Activated B cell treated with CpG ODN at 0.5 μM for 24 hours (primary cell): Measurements from ENCODE around the gene GALNT2. TPM values are rescaled to one million over a fixed set of nuclear protein-coding genes. Genes with fewer than 3 reads are reported as not detected.

Experiments used
- ATAC-seq: fragments of 200-7000 bp; cut with Tn5 transposase; one replicate; pipeline ENCODE4 v1.10.0; 2021; ENCODE audit warnings: low read depth, mild to moderate bottlenecking, moderate library complexity
- CTCF ChIA-PET: fragments of 350-600 bp; sonication (Branson Sonifier 250); formaldehyde crosslinking; loops from one replicate; lab custom pipeline; 2021; ENCODE audit warnings: antibody characterized with exemption; lab: Charles Lee
- POLR2A ChIA-PET: fragments of 350-600 bp; sonication (Branson Sonifier 250); formaldehyde crosslinking; loops from one replicate; lab custom pipeline; 2021; ENCODE audit warnings: antibody characterized with exemption; lab: Charles Lee
- DNase-seq: peaks from one replicate; pipeline ENCODE4 v3.0.0; 2022
- H3K27ac Mint-ChIP-seq: one replicate; pipeline ENCODE4 v1.8.0; 2020; ENCODE audit warnings: mixed read lengths
- H3K27me3 Mint-ChIP-seq: one replicate; pipeline ENCODE4 v1.8.0; 2021; ENCODE audit warnings: mixed read lengths
- H3K36me3 Mint-ChIP-seq: one replicate; pipeline ENCODE4 v1.8.0; 2021; ENCODE audit warnings: low read depth, mixed read lengths
- H3K4me1 Mint-ChIP-seq: one replicate; pipeline ENCODE4 v1.8.0; 2021; ENCODE audit warnings: mixed read lengths
- H3K4me3 Mint-ChIP-seq: one replicate; pipeline ENCODE4 v1.8.0; 2020; ENCODE audit warnings: mild to moderate bottlenecking, mixed read lengths
- H3K9me3 Mint-ChIP-seq: one replicate; pipeline ENCODE4 v1.8.0; 2020; ENCODE audit warnings: mixed read lengths
- CTCF ChIP-seq: fragments of 200-600 bp; IDR thresholded peaks from one replicate; pipeline ENCODE4 v1.8.0; 2022; ENCODE audit warnings: antibody characterized with exemption, mild to moderate bottlenecking
- intact Hi-C: fragments of 100-400 bp; cut with micrococcal nuclease; formaldehyde crosslinking; loops from one replicate; pipeline ENCODE4 v1.15.1; 2024
- total RNA-seq: library from RNA; stranded (reverse); gene quantifications from 2 replicates; pipeline ENCODE4 v1.2.3, GENCODE V29; 2022

GALNT2 gene
- total RNA-seq, 1 donor from 2014 or later, result 108 TPM

- no peaks in the 10 kb centered on the region for H3K27me3 Mint-ChIP-seq
- no peaks in the 10 kb centered on the region for H3K9me3 Mint-ChIP-seq
- CTCF ChIA-PET, result no interaction called here
- peaks cover 49% of the 10 kb centered on the region for H3K36me3 Mint-ChIP-seq
- H3K4me1 Mint-ChIP-seq, result peaks cover 86% of the 10 kb centered on the region
- intact Hi-C loops, result no loop called here
- H3K4me3 Mint-ChIP-seq, result no peak overlapping the region
- ATAC-seq (no peak), DNase-seq (no peak)
- no peak overlapping the region for H3K27ac Mint-ChIP-seq
- POLR2A ChIA-PET, result interaction anchor here (7.8 kb wide), 1 partner anchor 9 kb away, joined by 222 read pairs; no protein-coding TSS in a partner anchor
- TF ChIP-seq CTCF, result no peak
Observed at GRCh38 chr1:230114237-230114651, 47.2 kb downstream of the GALNT2 start.

- peak; percentile 69 for ATAC-seq
- H3K4me3 Mint-ChIP-seq, result peak overlapping the region; percentile 16
- ChIA-PET POLR2A (interaction anchor here (0.7 to 1.0 kb wide), 2 partner anchors 13 to 28 kb away, joined by 3 to 4 read pairs; no protein-coding TSS in a partner anchor), CTCF (interaction anchor here (1.7 kb wide), 1 partner anchor 456 kb away, joined by 6 read pairs; no protein-coding TSS in a partner anchor)
- no peak for TF ChIP-seq CTCF
- H3K27ac Mint-ChIP-seq, result peak overlapping the region; percentile 86
- no peak for DNase-seq
- intact Hi-C loops, result no loop called here
- H3K27me3 Mint-ChIP-seq, result no peaks in the 10 kb centered on the region
- peaks cover 65% of the 10 kb centered on the region for H3K36me3 Mint-ChIP-seq
- no peaks in the 10 kb centered on the region for H3K9me3 Mint-ChIP-seq
- peaks cover 83% of the 10 kb centered on the region for H3K4me1 Mint-ChIP-seq
Observed at GRCh38 chr1:230117694-230118093, 50.7 kb downstream of the GALNT2 start.

GRCh38 chr1:230119340-230119739 lies 52.3 kb downstream of the GALNT2 start:
- intact Hi-C loops, result no loop called here
- peaks cover 56% of the 10 kb centered on the region for H3K36me3 Mint-ChIP-seq
- H3K27me3 Mint-ChIP-seq, result no peaks in the 10 kb centered on the region
- DNase-seq, result no peak
- CTCF ChIA-PET, result no interaction called here
- no peaks in the 10 kb centered on the region for H3K9me3 Mint-ChIP-seq
- peaks cover 85% of the 10 kb centered on the region for H3K4me1 Mint-ChIP-seq
- H3K4me3 Mint-ChIP-seq, result peak overlapping the region; percentile 1
- peak overlapping the region; percentile 13 for H3K27ac Mint-ChIP-seq
- POLR2A ChIA-PET, result interaction anchor here (0.7 to 7.4 kb wide), 3 partner anchors 10 to 28 kb away, joined by 3 to 132 read pairs (median 4); no protein-coding TSS in a partner anchor
- ATAC-seq, result no peak
- no peak for TF ChIP-seq CTCF

- Mint-ChIP-seq H3K9me3 (no peaks in the 10 kb centered on the region), H3K27ac (peak overlapping the region; percentile 90), H3K4me3 (no peak overlapping the region), H3K36me3 (peaks cover 47% of the 10 kb centered on the region), H3K4me1 (peaks cover 90% of the 10 kb centered on the region), H3K27me3 (no peaks in the 10 kb centered on the region)
- intact Hi-C loops, result loop anchor here (5.0 kb wide), 4 partner anchors 182 to 643 kb away; no protein-coding TSS in a partner anchor
- ChIA-PET POLR2A (interaction anchor here (6.6 to 7.4 kb wide), 2 partner anchors 9 to 27 kb away, joined by 132 to 222 read pairs; no protein-coding TSS in a partner anchor), CTCF (no interaction called here)
- DNase-seq (no peak), ATAC-seq (no peak)
- no peak for TF ChIP-seq CTCF
Observed at GRCh38 chr1:230120289-230120920, 53.4 kb downstream of the GALNT2 start.

- no peak for TF ChIP-seq CTCF
- Mint-ChIP-seq H3K27ac (peak overlapping the region; percentile 90), H3K4me1 (peaks cover 94% of the 10 kb centered on the region), H3K27me3 (no peaks in the 10 kb centered on the region), H3K4me3 (peak overlapping the region; percentile 12), H3K9me3 (no peaks in the 10 kb centered on the region), H3K36me3 (peaks cover 41% of the 10 kb centered on the region)
- no peak for ATAC-seq
- intact Hi-C loops, result loop anchor here (5.0 kb wide), 4 partner anchors 181 to 644 kb away; no protein-coding TSS in a partner anchor
- ChIA-PET POLR2A (interaction anchor here (1.3 to 7.4 kb wide), 3 partner anchors 10 to 54 kb away, joined by 7 to 222 read pairs (median 132); partner anchors contain the start of gene GALNT2), CTCF (interaction anchor here (0.9 kb wide), 1 partner anchor 25 kb away, joined by 3 read pairs; no protein-coding TSS in a partner anchor)
- no peak for DNase-seq
Observed at GRCh38 chr1:230120921-230121381, 53.9 kb downstream of the GALNT2 start.
